ENCODE data around the gene LRRC18.

DNA sequence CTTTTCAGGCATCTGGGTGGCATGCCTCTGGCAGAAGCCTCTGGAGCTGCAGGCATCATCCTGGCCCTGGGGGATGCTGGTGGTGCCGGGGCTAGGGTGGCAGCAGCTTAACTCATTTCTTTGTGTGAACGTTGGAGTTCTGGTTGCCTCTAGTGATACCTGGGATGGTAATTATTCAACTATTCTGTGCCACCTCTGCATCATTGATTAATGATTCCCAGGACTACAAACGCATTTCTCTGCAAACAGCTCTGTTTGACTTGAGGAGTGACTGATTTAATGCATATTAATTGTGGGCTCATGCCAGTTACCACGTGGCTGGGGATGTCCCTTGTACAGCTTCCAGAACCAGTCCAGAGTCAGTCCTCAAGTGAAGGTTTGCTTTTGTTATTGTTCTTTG is 55.9 kb downstream of the LRRC18 start:
- TF ChIP-seq FLYWCH1 (CRISPR knock-in tag; IDR thresholded peaks at IDR 0.05) (no peak), ZNF747 (CRISPR knock-in tag; IDR thresholded peaks at IDR 0.05; ENCODE audit: borderline replicate concordance) (no peak), POLR2A (IDR thresholded peaks at IDR 0.05; ENCODE audit: insufficient read depth in 1 of 2, low read depth in 2 of 2, low read length in 2 of 2) (no peak), TGIF2 (CRISPR knock-in tag; IDR thresholded peaks at IDR 0.05) (no peak), ZNF619 (CRISPR knock-in tag; IDR thresholded peaks at IDR 0.05) (no peak)
- TF ChIP-seq, protein P1, sequence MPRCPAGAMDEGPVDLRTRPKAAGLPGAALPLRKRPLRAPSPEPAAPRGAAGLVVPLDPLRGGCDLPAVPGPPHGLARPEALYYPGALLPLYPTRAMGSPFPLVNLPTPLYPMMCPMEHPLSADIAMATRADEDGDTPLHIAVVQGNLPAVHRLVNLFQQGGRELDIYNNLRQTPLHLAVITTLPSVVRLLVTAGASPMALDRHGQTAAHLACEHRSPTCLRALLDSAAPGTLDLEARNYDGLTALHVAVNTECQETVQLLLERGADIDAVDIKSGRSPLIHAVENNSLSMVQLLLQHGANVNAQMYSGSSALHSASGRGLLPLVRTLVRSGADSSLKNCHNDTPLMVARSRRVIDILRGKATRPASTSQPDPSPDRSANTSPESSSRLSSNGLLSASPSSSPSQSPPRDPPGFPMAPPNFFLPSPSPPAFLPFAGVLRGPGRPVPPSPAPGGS (CRISPR knock-in tag; IDR thresholded peaks at IDR 0.05) = no peak
- TF ChIP-seq, protein P2, sequence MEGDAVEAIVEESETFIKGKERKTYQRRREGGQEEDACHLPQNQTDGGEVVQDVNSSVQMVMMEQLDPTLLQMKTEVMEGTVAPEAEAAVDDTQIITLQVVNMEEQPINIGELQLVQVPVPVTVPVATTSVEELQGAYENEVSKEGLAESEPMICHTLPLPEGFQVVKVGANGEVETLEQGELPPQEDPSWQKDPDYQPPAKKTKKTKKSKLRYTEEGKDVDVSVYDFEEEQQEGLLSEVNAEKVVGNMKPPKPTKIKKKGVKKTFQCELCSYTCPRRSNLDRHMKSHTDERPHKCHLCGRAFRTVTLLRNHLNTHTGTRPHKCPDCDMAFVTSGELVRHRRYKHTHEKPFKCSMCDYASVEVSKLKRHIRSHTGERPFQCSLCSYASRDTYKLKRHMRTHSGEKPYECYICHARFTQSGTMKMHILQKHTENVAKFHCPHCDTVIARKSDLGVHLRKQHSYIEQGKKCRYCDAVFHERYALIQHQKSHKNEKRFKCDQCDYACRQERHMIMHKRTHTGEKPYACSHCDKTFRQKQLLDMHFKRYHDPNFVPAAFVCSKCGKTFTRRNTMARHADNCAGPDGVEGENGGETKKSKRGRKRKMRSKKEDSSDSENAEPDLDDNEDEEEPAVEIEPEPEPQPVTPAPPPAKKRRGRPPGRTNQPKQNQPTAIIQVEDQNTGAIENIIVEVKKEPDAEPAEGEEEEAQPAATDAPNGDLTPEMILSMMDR (CRISPR knock-in tag; IDR thresholded peaks at IDR 0.05) = no peak
- TF ChIP-seq, protein P3, sequence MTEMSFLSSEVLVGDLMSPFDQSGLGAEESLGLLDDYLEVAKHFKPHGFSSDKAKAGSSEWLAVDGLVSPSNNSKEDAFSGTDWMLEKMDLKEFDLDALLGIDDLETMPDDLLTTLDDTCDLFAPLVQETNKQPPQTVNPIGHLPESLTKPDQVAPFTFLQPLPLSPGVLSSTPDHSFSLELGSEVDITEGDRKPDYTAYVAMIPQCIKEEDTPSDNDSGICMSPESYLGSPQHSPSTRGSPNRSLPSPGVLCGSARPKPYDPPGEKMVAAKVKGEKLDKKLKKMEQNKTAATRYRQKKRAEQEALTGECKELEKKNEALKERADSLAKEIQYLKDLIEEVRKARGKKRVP (CRISPR knock-in tag; IDR thresholded peaks at IDR 0.05) = no peak
